Measurements from ENCODE around the gene TSPAN9. TPM values are rescaled to one million over a fixed set of nuclear protein-coding genes. Genes with fewer than 3 reads are reported as not detected.

Gene TSPAN9
- total RNA-seq, 2 donors from 2014 or later = 14.0 to 18.5 TPM

DNA sequence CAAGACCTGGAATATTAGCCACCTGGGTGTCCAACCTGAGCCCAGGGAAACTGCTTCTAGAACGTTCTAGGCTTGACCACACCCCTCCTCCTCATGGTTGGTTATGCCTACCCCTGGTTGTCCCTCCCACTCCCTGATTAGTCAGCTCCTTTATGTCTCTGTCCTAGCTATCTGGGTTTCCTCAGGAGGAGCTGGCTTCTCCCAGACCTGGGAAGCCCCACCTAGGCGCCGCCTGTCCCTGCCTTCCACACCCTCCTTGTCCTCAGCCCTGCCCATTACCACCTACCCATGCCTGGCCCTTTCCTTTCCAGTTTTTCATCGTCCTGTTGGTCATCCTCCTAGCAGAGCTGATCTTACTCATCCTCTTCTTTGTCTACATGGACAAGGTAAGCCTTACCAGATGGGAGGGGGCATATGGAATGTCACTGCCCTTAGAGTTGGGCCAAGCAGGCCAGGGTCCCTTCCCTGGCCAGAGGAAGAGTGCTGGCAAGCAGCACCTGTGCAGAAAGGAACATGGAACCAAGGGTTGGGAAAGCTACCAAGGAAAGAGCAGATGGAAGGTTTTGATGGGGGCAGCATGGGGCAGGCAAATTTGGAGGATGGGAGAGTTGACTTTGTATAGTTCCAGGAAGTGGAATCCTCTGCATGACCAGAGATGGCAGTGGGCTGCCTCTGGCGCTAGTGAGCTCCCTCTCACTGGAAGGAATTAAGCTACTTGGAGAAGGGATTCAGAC lies 201.7 kb downstream of the TSPAN9 start:
- no peaks in the 10 kb centered on the region for H3K9me3 ChIP-seq
- 86 to 95% methylated on average over 5 of the region's 5 CpGs for WGBS, 2 donors
- no peak overlapping the region for H3K4me3 ChIP-seq
- no peak for DNase-seq
- no peaks in the 10 kb centered on the region for H3K27me3 ChIP-seq
- no peak for TF ChIP-seq POLR2A (IDR thresholded peaks at IDR 0.05)
- no peak overlapping the region for H3K27ac ChIP-seq
- H3K4me1 ChIP-seq = no peaks in the 10 kb centered on the region
- H3K36me3 ChIP-seq (replicated peaks in 1 of 2; ENCODE audit: insufficient read depth in 1 of 2, low read depth in 2 of 2) = peaks cover 0 to 3% of the 10 kb centered on the region in 2 donors
- ATAC-seq = no peak
- intact Hi-C loops (cut with DNase I) = no loop called here

DNA sequence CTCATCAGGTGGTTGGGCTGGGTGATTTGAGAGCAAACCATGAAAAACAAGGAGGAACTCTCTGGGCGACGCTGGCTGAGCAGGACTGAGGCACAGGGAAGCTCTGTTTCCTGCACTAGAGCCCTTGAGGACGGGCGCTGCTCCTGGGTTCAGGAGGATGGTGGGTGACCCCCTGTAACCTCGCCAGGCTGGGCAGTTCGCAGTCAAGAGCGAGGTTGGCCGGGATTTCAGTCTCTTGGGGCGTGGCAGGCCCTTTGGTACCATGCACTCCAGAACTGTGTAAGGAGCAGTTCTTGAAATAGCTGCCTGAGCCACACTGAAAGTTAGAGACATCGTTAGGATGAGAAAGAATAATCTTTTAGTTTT lies 202.2 kb downstream of the TSPAN9 start:
- intact Hi-C loops (cut with DNase I) = no loop called here
- TF ChIP-seq, protein P1, sequence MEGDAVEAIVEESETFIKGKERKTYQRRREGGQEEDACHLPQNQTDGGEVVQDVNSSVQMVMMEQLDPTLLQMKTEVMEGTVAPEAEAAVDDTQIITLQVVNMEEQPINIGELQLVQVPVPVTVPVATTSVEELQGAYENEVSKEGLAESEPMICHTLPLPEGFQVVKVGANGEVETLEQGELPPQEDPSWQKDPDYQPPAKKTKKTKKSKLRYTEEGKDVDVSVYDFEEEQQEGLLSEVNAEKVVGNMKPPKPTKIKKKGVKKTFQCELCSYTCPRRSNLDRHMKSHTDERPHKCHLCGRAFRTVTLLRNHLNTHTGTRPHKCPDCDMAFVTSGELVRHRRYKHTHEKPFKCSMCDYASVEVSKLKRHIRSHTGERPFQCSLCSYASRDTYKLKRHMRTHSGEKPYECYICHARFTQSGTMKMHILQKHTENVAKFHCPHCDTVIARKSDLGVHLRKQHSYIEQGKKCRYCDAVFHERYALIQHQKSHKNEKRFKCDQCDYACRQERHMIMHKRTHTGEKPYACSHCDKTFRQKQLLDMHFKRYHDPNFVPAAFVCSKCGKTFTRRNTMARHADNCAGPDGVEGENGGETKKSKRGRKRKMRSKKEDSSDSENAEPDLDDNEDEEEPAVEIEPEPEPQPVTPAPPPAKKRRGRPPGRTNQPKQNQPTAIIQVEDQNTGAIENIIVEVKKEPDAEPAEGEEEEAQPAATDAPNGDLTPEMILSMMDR (IDR thresholded peaks at IDR 0.05) = no peak
- TF ChIP-seq POLR2A (IDR thresholded peaks at IDR 0.05) = no peak

DNA sequence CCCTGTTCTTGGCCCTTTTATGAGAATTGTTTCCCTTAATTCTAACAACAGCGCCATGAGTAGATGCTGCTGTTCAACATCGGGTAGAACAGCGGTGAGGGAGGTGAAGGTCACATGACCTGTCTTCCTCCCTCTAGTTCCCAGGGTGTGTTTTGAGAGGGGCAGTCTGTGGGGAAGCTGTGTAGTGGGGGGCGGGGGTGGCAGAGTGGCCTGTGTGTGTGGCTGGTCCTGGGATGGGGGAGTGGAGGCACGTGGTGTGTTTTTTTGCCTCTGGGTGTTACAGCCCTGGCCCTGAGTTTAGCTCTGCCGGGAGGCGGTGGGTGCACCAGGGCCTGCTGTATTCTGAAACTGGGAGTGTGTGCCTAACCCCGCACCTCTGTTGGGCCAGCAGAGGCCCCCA lies 202.7 kb downstream of the TSPAN9 start:
- 74 to 88% methylated on average over 5 to 8 of the region's 8 CpGs for WGBS, 2 donors
- H3K27me3 ChIP-seq = no peaks in the 10 kb centered on the region
- intact Hi-C loops (cut with DNase I) = no loop called here
- ATAC-seq (no peak), DNase-seq (no peak)
- H3K4me3 ChIP-seq = no peak overlapping the region
- no peaks in the 10 kb centered on the region for H3K9me3 ChIP-seq
- no peak for TF ChIP-seq POLR2A (IDR thresholded peaks at IDR 0.05)
- TF ChIP-seq, protein P1 (IDR thresholded peaks at IDR 0.05) = no peak
- no peaks in the 10 kb centered on the region for H3K4me1 ChIP-seq
- peaks cover 0 to 3% of the 10 kb centered on the region in 2 donors for H3K36me3 ChIP-seq (replicated peaks in 1 of 2; ENCODE audit: insufficient read depth in 1 of 2, low read depth in 2 of 2)
- H3K27ac ChIP-seq = no peak overlapping the region

More for the DNA sequence above, 202.2 kb downstream of the TSPAN9 start:
- no peak for ATAC-seq
- H3K4me1 ChIP-seq = no peaks in the 10 kb centered on the region
- H3K36me3 ChIP-seq (replicated peaks in 1 of 2; ENCODE audit: insufficient read depth in 1 of 2, low read depth in 2 of 2) = peaks cover 0 to 3% of the 10 kb centered on the region in 2 donors
- no peaks in the 10 kb centered on the region for H3K9me3 ChIP-seq
- H3K27me3 ChIP-seq = no peaks in the 10 kb centered on the region
- no peak overlapping the region for H3K4me3 ChIP-seq
- no peak for DNase-seq
- H3K27ac ChIP-seq = no peak overlapping the region
- WGBS, 2 donors = 77 to 93% methylated on average over 10 of the region's 10 CpGs

DNA sequence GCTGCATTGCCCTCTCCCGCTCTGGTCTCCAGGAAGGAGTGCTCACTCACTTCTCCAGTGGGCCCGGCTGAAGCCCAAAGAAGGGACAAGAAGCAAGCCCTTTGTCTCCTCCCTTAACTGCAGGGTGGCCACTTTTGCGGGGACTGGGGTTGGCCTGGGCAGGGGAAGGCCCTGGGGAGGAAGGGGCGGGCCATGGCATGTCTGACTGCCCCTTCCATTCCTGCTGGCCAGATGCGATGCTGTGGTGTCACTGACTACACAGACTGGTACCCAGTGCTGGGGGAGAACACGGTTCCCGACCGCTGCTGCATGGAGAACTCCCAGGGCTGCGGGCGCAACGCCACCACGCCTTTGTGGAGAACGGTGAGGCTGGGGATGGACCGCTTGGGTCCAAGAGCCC lies 203.8 kb downstream of the TSPAN9 start:
- no peak overlapping the region for H3K4me3 ChIP-seq
- no peaks in the 10 kb centered on the region for H3K4me1 ChIP-seq
- peaks cover 0 to 3% of the 10 kb centered on the region in 2 donors for H3K36me3 ChIP-seq (replicated peaks in 1 of 2; ENCODE audit: insufficient read depth in 1 of 2, low read depth in 2 of 2)
- no peaks in the 10 kb centered on the region for H3K9me3 ChIP-seq
- ATAC-seq (no peak), DNase-seq (no peak)
- no peaks in the 10 kb centered on the region for H3K27me3 ChIP-seq
- H3K27ac ChIP-seq = no peak overlapping the region
- intact Hi-C loops (cut with DNase I) = no loop called here
- 88 to 90% methylated on average over 11 to 14 of the region's 14 CpGs for WGBS, 2 donors
- TF ChIP-seq POLR2A (IDR thresholded peaks at IDR 0.05) = no peak
- TF ChIP-seq, protein P1 (IDR thresholded peaks at IDR 0.05) = no peak

DNA sequence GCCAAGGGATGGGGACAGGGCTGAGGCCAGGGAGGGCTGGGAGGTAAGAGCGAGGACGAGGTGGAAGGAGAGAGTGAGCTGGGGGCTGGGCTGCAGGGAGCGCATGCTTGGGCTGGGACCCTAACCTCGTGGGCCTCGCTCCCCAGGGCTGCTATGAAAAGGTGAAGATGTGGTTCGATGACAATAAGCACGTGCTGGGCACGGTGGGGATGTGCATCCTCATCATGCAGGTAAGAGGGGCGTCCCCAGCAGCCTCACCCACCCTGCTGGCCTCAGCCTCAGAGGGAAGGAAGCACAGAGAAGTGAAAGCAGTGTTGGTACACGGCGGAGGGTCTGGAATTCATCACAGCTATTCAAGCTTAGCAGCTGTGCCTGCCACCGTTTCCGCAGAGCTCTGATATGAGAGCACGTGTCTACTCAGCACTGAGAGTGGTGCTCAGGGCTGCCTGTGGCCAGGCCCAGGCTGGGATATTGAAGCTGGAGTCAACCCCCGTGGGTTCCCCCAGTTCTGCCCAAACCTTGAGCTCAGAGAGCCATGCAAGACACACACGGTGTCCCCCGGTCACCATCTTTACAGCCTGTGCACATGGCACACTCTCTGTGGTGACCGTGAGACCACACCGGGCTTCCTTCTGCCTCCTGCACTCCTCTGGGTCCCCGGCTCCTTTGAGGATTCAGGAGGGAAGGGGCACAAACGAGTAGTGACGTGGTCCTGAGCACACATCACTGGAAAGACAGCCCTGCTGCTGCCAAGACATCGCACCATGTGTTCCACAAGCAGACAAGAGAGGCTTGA lies 204.6 kb downstream of the TSPAN9 start:
- no peak overlapping the region for H3K27ac ChIP-seq
- no peak overlapping the region for H3K4me3 ChIP-seq
- peaks cover 0 to 3% of the 10 kb centered on the region in 2 donors for H3K36me3 ChIP-seq (replicated peaks in 1 of 2; ENCODE audit: insufficient read depth in 1 of 2, low read depth in 2 of 2)
- 79 to 89% methylated on average over 19 to 23 of the region's 23 CpGs for WGBS, 2 donors
- no peak for ATAC-seq
- H3K4me1 ChIP-seq = no peaks in the 10 kb centered on the region
- intact Hi-C loops (cut with DNase I) = no loop called here
- no peaks in the 10 kb centered on the region for H3K9me3 ChIP-seq
- DNase-seq = no peak
- H3K27me3 ChIP-seq = no peaks in the 10 kb centered on the region
- TF ChIP-seq POLR2A (IDR thresholded peaks at IDR 0.05) = no peak
- TF ChIP-seq, protein P1 (IDR thresholded peaks at IDR 0.05) = no peak

Measured in body of pancreas (tissue), 4 donors.